Memory B cell (primary cell): ENCODE measurements around the gene CD2BP2.

Experiments used
- ATAC-seq: fragments of 150-1000 bp; cut with Tn5 transposase; 2 replicates; pipeline ENCODE4 v1.10.0; 2021; ENCODE audit warnings: low read depth, mild to moderate bottlenecking, moderate library complexity
- DNase-seq, 2 donors: peaks; one replicate each; pipeline ENCODE4 v3.0.0; 2022; ENCODE audit warnings: low spot score in 2 of 2
- H3K27ac Mint-ChIP-seq: one replicate; pipeline ENCODE4 v1.8.0; 2022; ENCODE audit warnings: mild to moderate bottlenecking, moderate library complexity, mixed read lengths
- H3K27me3 Mint-ChIP-seq: one replicate; pipeline ENCODE4 v1.8.0; 2022; ENCODE audit warnings: mixed read lengths
- H3K36me3 Mint-ChIP-seq: one replicate; pipeline ENCODE4 v1.8.0; 2022; ENCODE audit warnings: mild to moderate bottlenecking, mixed read lengths
- H3K4me1 Mint-ChIP-seq: one replicate; pipeline ENCODE4 v1.8.0; 2022; ENCODE audit warnings: mixed read lengths
- H3K4me3 Mint-ChIP-seq: one replicate; pipeline ENCODE4 v1.8.0; 2022; ENCODE audit warnings: mild to moderate bottlenecking, moderate library complexity, mixed read lengths
- H3K9me3 Mint-ChIP-seq: one replicate; pipeline ENCODE4 v1.8.0; 2022; ENCODE audit warnings: mixed read lengths

Gene CD2BP2

DNA sequence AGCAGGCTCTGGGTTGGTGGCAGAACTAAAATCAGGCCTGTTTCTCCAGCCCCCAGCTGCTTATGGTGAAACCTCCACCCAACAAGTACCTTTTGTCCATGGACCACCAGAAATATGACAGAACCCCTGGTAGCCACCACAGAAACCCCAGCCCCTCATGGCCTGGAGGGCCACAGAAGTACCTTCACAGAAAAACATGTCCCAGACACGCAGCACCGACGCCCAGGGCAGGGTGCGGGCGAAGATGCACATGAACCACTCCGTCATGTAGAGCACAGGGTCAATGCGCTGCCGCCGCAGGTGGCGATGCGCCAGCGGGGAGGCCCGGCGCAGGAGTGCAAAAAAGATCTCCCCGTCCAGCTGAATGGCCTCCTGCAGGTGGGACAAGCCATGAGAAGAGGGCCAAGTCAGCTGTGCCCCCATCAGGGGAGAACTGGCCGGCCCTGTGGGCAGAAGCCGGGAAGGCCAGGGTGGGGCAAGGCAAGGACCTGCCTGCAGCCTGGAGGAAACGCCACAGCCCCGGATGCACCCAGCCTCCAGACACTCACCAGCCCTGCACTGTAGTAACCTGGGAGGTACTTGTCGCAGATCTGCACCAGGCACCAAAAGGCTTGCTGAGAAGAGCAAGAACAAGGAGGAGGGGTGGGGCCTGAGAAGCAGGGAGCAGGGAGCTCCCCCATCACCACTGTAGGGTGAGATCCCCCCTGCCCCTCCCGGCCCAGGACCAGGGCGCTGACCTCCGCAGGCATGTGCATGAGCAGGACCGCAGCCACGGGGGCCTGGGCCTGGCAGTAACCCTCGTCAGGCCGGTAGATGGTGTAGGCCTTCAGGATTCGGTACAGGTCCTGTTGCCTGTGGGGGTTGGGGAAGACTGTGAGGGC is 4.1 kb upstream of the CD2BP2 start:
- Mint-ChIP-seq H3K36me3 (peaks cover 19% of the 10 kb centered on the region), H3K27ac (no peak overlapping the region), H3K4me3 (no peak overlapping the region), H3K4me1 (peaks cover 17% of the 10 kb centered on the region), H3K9me3 (no peaks in the 10 kb centered on the region), H3K27me3 (no peaks in the 10 kb centered on the region)
- no peak for ATAC-seq
- DNase-seq = peak in 1 of 2 donors; percentile 10

DNA sequence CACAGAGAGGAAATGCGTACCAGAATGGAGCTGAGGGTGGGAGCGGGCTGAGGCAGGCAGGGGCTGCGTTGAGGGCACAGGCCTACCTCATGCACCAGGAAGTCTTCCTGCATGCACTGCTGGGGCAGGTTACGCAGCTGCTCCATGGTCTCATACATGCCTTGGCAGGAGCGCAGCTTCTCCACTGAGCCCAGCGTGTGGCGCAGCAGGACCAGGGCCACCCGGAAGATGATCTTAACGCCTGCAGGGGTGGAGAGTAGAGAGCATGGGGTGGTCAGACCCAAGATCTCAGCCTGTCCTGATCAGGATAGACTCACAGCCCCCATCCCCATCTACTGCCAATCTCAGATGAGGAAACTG is 3.4 kb upstream of the CD2BP2 start:
- Mint-ChIP-seq H3K27me3 (no peaks in the 10 kb centered on the region), H3K9me3 (no peaks in the 10 kb centered on the region), H3K36me3 (peaks cover 19% of the 10 kb centered on the region), H3K4me3 (no peak overlapping the region), H3K27ac (no peak overlapping the region), H3K4me1 (peaks cover 19% of the 10 kb centered on the region)
- ATAC-seq (no peak), DNase-seq (peak in 1 of 2 donors; percentile 9)

DNA sequence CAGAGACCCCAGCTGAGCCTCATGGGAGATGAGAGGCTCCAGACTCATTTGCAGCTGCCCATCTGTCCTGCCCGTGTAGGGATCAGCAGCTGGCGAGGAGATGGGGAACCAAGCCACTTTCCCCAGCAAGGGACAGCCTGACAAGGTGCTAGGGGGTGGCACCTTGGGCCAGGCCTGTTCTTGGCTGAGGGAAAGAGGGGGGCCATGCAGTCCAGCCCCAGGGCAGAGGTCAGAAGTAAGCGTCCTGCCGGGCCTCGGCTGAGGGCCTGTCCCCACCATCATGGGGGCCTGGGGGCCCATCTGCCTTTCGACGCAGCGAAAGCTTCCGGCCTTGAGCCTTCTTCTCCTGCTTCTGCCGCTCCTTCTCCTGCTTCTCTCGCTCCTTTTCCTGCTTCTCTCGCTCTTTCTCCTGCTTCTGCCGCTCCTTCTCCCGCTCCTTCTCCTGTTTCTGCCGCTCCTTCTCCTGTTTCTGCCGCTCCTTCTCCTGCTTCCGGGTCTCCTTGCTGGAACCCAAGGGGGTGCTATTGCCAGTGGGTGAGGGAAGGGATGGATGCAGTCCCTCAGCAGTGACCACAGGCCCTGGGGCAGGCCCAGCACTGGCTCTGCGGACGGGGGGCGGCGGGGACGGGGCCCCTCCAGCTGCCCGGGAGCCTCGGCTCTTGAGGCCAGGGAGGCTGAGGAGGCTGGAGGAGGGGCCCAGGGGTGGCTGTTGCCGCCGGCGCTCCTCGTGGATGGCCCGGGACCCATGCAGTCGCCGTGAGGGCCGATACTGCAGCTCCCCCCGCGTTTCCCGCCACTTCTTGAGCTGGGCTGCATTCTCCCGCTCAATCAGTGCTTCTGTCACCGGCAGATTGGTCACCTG is 2.8 kb upstream of the CD2BP2 start:
- peaks cover 15% of the 10 kb centered on the region for H3K4me1 Mint-ChIP-seq
- no peak overlapping the region for H3K4me3 Mint-ChIP-seq
- DNase-seq (no peak), ATAC-seq (no peak)
- no peaks in the 10 kb centered on the region for H3K27me3 Mint-ChIP-seq
- H3K36me3 Mint-ChIP-seq = peaks cover 18% of the 10 kb centered on the region
- H3K9me3 Mint-ChIP-seq = no peaks in the 10 kb centered on the region
- H3K27ac Mint-ChIP-seq = no peak overlapping the region

DNA sequence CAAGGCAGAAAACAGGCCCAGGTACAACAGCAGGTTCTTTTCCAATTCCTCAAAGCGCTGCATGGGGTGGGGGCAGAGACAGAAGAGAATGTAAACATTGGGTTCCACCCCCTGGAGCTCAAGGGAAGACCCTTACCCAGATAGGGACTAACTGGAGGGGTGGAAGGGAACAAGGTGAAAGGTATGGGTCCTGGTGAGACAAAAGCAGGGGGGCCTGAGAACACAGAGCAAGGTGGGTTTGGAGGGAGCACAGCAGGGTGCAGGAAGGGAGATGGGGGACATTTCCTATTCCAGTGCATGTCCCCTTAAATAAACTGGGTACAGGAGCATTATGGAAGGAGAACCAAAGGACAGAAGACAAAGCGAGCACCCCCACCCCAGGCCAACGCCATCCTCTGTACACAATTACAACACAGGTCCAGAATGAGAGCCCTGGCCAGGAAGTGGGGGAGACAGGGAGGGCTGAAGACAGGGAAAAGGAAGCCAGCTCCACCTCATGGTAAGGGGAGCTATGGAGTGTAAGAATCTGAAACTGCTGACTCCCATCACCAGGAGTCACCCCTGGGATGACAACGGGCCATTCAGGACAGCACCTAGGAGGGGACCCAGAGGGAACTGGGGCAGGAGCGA is 2.1 kb upstream of the CD2BP2 start:
- peaks cover 15% of the 10 kb centered on the region for H3K4me1 Mint-ChIP-seq

DNA sequence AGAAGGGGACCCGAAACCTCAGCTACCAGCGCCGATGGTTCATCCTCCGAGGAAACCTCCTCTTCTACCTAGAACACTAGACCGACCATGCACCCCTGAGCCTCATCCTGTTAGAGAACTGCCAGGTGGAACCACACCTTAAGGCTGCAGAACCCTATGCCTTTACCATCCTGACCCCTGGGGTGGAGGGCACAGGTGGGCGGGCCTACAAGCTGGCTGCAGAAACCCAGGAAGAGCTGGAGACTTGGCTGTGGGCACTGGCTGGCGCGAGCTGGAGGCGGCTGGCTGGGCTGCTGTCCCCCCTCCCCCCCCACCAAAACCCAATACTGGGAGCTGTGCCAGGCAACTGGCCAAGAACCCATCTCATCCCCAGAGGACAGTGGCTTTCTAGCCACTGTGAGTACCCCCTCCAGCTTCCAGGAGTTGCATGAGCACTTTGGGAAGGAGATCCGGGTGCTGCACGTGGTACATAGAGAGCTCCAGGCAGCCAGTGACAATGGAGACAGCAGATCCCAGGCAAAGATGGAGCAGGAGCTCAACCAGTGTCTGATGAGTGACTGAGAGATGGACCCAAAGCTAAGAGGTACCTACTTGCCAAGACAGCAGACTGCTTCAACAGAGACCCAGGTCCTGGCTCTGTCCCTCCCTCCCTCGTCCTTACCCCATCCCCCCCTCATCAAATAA is 1.4 kb upstream of the CD2BP2 start:
- H3K36me3 Mint-ChIP-seq = peaks cover 17% of the 10 kb centered on the region
- peaks cover 17% of the 10 kb centered on the region for H3K4me1 Mint-ChIP-seq
- H3K4me3 Mint-ChIP-seq = peak overlapping the region; percentile 94

More for the DNA sequence above, 2.1 kb upstream of the CD2BP2 start:
- ATAC-seq = no peak
- DNase-seq = no peak
- Mint-ChIP-seq H3K4me3 (no peak overlapping the region), H3K36me3 (peaks cover 14% of the 10 kb centered on the region), H3K27me3 (no peaks in the 10 kb centered on the region), H3K27ac (no peak overlapping the region), H3K9me3 (no peaks in the 10 kb centered on the region)

DNA sequence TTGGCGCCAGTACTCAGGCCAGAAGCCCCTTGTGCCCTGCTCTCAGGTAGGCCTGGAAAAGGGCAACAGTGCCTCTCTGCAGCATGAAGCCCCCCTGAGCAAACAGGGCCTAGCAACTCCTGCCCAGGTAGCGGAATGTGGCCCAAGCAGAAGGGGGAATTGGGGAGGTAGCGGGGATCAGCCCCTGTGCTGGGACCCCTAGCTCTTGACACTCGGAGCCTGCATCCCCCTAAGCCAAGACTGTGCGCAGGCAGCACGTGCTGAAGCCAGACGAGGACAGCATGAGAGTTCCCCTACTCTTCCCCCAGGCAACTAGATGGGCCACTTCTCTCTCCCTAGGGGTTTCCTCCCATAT is 823 bp upstream of the CD2BP2 start:
- Mint-ChIP-seq H3K4me1 (peaks cover 22% of the 10 kb centered on the region), H3K9me3 (no peaks in the 10 kb centered on the region), H3K36me3 (peaks cover 18% of the 10 kb centered on the region), H3K27ac (peak overlapping the region; percentile 95), H3K4me3 (peak overlapping the region; percentile 94), H3K27me3 (no peaks in the 10 kb centered on the region)
- ATAC-seq (no peak), DNase-seq (no peak)

More for the DNA sequence above, 1.4 kb upstream of the CD2BP2 start:
- Mint-ChIP-seq H3K27me3 (no peaks in the 10 kb centered on the region), H3K9me3 (no peaks in the 10 kb centered on the region), H3K27ac (peak overlapping the region; percentile 95)
- no peak for ATAC-seq
- no peak for DNase-seq

DNA sequence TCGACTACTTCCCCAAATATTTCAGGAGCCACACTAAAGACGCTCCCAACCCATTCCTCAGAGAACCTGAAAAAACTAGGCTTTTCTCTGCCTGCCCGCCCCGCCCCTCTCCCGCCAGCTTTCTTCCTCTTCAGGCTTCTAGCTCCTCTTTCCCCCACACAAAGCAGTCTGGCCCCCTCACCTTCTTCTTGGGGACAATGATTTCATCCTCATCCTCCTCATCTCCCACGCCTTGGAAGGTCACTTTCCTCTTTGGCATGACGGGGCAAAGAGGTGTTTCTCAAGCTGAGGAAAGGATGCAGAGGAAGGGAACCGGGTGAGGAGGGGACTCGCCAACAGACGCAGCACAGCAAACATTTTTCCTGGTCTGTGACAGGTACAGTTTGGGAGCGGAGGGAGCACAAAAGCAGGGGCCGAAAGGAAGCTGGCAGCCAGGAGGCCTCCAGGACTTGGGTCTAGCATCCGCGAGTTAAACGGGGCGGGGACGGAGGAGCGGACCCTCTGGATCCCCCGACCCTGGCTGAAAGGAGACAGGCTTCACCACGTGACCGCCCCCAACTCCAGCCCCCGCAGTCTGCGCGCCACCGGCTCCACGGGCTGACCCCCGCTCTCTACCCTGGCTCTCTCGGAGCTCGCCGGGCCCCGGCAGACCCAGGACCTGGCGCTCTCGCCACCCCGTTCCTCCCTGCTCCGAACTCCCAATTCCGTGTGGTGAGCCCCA is 525 bp downstream of the CD2BP2 start:
- H3K36me3 Mint-ChIP-seq = peaks cover 23% of the 10 kb centered on the region
- no peaks in the 10 kb centered on the region for H3K9me3 Mint-ChIP-seq
- H3K4me1 Mint-ChIP-seq = peaks cover 35% of the 10 kb centered on the region
- H3K27me3 Mint-ChIP-seq = no peaks in the 10 kb centered on the region
- DNase-seq = no peak
- H3K27ac Mint-ChIP-seq = peak overlapping the region; percentile 95
- H3K4me3 Mint-ChIP-seq = peak overlapping the region; percentile 94
- ATAC-seq = peak; percentile 27

DNA sequence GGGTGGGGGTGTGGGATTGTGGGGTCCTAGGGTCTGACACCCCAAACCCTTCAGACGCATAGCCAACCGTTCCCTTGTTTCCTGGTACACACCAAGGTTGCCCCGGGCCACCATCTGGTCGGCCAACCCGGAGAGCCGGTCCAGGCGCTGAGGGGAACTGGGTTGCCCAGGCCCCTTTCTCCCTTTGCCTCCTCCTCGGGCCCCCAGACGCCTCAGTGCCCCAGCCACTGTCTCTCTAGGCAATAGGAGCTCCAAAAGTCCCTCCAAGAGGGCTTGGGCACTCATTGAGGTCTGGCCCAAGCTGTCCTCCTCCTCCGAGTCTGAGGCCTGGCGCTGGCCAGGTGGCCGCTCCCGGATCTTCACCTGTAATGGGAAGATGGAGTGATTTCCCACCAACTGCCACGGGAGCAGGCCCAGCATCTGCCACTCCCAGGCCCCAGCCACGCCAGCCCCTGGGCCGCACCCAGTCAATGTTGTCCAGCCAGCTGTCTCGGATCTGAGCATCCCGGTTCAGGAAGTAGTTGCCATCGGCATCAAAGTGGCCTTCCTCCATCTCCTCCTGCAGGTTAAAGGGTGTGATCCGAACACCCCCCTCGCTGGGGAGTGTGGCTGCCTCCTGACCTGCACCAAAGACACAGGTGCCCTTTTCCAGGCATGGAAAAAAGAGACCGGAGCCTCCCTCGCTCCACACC is 1.5 kb downstream of the CD2BP2 start:
- H3K27me3 Mint-ChIP-seq = no peaks in the 10 kb centered on the region
- DNase-seq (no peak), ATAC-seq (no peak)
- H3K4me3 Mint-ChIP-seq = peak overlapping the region; percentile 94
- H3K9me3 Mint-ChIP-seq = no peaks in the 10 kb centered on the region
- peaks cover 42% of the 10 kb centered on the region for H3K4me1 Mint-ChIP-seq
- peak overlapping the region; percentile 95 for H3K27ac Mint-ChIP-seq
- peaks cover 23% of the 10 kb centered on the region for H3K36me3 Mint-ChIP-seq

DNA sequence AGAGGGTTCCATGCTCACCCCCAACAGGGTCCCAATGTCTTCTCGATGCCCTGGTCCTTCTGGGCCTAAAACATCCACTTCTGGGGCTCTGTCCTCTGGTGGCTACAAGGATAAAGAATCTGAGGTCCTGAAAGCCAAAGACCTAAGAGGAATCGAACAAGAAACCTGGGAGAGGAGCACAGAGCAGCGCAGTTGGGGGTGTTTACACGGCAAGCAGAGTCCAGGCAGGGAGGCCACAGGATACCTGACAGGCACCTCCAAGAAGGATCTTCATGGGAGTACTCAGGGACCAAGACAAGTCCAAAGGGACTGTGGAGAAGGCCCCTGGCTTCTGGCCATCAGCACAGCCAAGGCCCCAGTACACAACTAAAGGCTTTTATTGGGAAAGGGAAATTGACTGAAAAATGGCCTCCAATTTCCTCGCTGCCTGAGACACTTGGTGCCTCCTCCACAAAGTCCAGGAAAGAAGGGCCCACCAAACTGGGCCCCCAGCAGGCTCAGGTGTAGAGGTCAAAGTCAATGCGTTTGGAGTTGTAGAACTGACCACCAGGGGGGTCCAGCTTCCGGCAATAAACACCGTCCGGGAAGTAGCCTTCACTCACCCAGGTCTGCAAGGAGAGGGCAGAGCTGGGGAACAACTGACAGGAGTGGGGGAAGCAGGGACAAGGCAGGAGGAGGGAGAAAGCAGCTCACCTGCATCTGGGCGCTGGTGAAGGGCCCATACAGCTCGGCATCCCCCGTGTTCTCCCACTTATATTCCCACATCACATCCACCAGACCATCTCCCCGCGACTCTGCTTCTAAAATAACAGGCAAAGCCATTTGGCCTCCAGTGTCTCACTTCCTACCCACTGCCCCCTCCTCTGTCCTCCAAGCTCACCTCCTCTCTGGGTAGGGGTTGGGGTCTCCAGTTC is 2.4 kb downstream of the CD2BP2 start:
- Mint-ChIP-seq H3K4me1 (peaks cover 42% of the 10 kb centered on the region), H3K36me3 (peaks cover 21% of the 10 kb centered on the region), H3K4me3 (no peak overlapping the region), H3K9me3 (no peaks in the 10 kb centered on the region), H3K27ac (peak overlapping the region; percentile 64), H3K27me3 (no peaks in the 10 kb centered on the region)
- ATAC-seq (no peak), DNase-seq (no peak)

DNA sequence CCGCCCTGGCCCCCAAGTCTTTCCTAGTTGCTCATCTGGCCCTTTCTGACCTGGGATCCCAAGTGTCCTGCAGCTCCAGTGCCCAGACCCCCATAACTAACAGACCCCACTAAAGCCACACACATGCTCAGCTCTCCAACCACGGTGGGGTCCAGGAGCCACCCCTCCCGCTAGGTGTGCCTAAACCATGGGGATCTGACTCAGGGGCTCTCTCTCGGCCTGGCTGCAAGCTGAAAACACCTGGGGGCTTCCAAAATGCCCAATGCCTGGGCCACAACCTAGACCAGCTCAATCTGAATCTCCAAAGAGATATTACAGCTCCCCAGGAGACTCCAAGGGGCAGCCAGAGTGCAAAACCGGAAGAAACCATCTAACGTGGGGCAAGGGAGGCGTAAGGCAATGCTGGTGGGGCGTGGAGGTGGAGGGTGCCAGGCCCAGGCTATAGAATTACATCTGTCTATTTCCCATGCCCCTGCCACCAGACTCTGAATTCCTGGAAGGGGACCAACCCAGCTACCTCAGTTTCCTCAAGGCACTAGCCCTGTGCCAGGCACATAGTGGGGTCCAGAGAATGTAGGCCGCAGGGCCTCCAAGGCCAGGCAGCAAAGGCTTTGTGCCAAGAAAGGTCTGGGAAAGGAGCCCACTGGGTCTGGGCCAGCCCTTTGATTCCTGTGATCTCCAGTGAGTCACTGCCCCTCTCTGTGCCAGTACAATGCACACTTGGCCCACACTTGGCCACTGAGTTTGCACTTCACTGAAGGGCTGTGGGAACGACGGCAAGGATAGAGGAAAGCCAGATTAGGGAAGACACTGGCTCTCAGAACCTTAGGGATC is 3.3 kb downstream of the CD2BP2 start:
- Mint-ChIP-seq H3K27me3 (no peaks in the 10 kb centered on the region), H3K27ac (peak overlapping the region; percentile 64), H3K4me1 (peaks cover 42% of the 10 kb centered on the region), H3K9me3 (no peaks in the 10 kb centered on the region), H3K36me3 (peaks cover 18% of the 10 kb centered on the region), H3K4me3 (no peak overlapping the region)
- no peak for DNase-seq
- no peak for ATAC-seq

DNA sequence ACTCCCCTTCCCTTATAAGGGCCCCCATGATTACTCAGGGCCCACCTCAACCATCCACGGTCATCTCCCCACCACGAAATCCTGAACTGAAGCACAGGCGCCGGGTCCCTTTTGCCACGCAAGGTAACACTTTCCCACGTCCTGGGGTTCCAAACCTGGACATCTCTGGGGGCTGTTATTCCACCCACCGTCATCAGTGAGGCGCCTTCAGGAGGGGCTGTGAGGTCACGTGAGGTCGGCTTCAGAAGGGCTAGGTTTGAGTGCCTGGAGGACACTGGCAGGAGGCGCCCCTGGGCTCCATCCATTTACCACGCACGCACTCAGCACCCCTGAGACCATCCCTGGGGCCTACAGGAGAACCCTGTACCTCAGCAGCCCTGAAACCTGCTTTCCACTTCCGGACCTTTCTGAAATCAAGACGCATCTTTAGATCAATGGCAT is 4.1 kb downstream of the CD2BP2 start:
- H3K27me3 Mint-ChIP-seq = no peaks in the 10 kb centered on the region
- H3K4me1 Mint-ChIP-seq = peaks cover 38% of the 10 kb centered on the region
- H3K27ac Mint-ChIP-seq = peak overlapping the region; percentile 64
- H3K4me3 Mint-ChIP-seq = no peak overlapping the region
- H3K36me3 Mint-ChIP-seq = peaks cover 18% of the 10 kb centered on the region
- H3K9me3 Mint-ChIP-seq = no peaks in the 10 kb centered on the region
- DNase-seq (no peak), ATAC-seq (no peak)
